ENCODE measurements around the gene MYO15B.

- TF ChIP-seq POLR2AphosphoS5 (IDR thresholded peaks at IDR 0.05; ENCODE audit: low read depth, low read length) (no peak), SIN3A (IDR thresholded peaks at IDR 0.05; ENCODE audit: borderline replicate concordance, insufficient read depth, low read length) (no peak), REST (IDR thresholded peaks at IDR 0.05; ENCODE audit: insufficient read depth in 1 of 2, low read depth in 2 of 2, low read length in 2 of 2) (no peak), TAF1 (IDR thresholded peaks at IDR 0.05; ENCODE audit: borderline replicate concordance, insufficient read depth, low read length) (no peak), FOXP2 (optimal IDR thresholded peaks at IDR 0.05; ENCODE audit: borderline replicate concordance, extremely low read depth, extremely low read length, insufficient read depth) (no peak)
These were observed 4.2 kb downstream of the MYO15B start for GRCh38 chr17:75591722-75592302.

Data from PFSK-1 (cell line).